GM19193 (cell line): ENCODE results near the gene GFOD1.
A peak's percentile ranks its signal among the peaks of the same experiment; 100 is the strongest.

Experiments used
- POLR2A ChIP-seq: IDR thresholded peaks from 4 replicates; pipeline ENCODE4 v1.6.1; 2011; ENCODE audit not compliant: insufficient read depth, insufficient read length; ENCODE audit errors: extremely low read depth

Gene GFOD1

GRCh38 chr6:13349811-13350506 lies 137.4 kb downstream of the GFOD1 start:
- no peak for TF ChIP-seq POLR2A

GRCh38 chr6:13348334-13349113 lies 138.9 kb downstream of the GFOD1 start:
- no peak for TF ChIP-seq POLR2A

GRCh38 chr6:13346245-13346644 lies 141.2 kb downstream of the GFOD1 start:
- no peak for TF ChIP-seq POLR2A

- TF ChIP-seq POLR2A: no peak
These were observed 144.9 kb downstream of the GFOD1 start for GRCh38 chr6:13342414-13343019.

DNA sequence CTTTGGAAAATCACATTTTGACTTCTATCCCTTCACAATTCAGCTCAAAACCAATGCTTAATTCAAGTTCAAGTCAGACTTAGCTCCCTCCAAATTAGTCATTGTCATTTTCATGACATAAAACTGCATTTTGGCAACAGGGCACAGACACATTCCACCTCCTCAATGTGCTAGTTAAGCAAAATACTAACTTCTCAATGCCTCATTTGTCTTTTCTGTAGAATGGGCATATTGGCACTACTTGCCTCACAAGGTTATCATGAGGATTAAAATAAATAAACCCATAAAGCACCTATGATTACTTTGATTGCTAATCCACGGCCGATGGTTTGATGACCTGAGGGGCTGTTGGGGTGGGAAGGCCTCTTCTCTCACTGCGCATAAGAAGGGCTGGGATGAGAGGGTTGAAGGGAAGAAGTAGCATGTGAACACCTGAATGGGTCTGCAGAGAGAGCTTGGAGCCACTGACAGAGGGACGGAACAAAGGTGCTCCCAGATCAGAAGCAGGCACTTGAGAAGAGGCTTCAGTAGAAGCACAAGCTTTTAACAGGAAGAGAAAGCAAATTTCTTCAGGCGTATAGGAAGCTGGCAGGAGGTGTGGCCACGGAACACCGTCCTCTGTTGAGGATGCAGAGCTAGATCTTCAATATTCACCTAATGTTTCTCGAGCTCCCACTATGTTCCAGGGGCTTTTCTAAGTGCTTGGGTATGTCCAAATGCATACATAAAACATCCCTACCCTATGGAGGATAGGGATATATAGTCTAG lies 147.4 kb downstream of the GFOD1 start:
- TF ChIP-seq POLR2A: no peak

DNA sequence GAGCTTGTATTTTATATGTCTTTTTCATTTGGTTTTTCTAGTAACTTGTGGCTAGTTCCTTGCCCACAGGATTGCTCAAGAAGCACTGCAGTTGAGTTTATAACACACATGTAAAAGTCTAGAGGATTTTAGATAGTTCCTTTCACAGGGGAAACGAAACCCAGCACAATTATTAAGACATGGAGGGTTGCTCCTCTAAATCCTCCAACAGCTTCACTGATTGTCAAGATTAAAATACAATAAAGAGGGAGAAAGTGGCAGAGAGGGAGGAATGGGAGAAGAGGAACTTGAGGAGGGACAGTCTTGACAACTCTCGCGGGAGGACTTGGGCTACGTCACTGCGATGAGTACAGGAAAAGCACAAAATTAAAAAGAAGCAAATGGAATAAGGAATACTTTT lies 149.4 kb downstream of the GFOD1 start:
- TF ChIP-seq POLR2A: no peak

DNA sequence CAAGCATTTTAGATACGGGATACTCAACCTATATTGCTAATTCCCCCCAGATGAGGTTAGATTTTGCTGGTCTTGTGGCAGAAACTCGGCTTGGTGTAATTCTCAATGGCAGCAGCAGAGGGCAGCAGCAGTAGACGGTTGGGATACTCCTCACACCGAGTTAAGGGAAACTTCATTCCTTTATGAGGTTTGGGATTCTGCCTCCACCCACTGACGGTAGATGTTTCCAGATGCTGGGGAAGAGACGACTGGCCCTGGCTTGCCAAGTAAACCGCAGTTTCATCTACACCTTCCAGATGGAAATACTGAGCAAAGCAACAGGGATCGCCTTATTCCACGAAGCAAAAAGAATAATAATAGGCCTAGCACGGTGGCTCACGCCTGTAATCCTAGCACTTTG lies 150.8 kb downstream of the GFOD1 start:
- TF ChIP-seq POLR2A: no peak

- no peak for TF ChIP-seq POLR2A
These were observed 152.4 kb downstream of the GFOD1 start for GRCh38 chr6:13334953-13335352.

GRCh38 chr6:13332349-13332706 lies 155.1 kb downstream of the GFOD1 start:
- no peak for TF ChIP-seq POLR2A

- no peak for TF ChIP-seq POLR2A
These were observed 155.7 kb downstream of the GFOD1 start for GRCh38 chr6:13331516-13332348.

GRCh38 chr6:13328875-13329183 lies 158.6 kb downstream of the GFOD1 start:
- no peak for TF ChIP-seq POLR2A

DNA sequence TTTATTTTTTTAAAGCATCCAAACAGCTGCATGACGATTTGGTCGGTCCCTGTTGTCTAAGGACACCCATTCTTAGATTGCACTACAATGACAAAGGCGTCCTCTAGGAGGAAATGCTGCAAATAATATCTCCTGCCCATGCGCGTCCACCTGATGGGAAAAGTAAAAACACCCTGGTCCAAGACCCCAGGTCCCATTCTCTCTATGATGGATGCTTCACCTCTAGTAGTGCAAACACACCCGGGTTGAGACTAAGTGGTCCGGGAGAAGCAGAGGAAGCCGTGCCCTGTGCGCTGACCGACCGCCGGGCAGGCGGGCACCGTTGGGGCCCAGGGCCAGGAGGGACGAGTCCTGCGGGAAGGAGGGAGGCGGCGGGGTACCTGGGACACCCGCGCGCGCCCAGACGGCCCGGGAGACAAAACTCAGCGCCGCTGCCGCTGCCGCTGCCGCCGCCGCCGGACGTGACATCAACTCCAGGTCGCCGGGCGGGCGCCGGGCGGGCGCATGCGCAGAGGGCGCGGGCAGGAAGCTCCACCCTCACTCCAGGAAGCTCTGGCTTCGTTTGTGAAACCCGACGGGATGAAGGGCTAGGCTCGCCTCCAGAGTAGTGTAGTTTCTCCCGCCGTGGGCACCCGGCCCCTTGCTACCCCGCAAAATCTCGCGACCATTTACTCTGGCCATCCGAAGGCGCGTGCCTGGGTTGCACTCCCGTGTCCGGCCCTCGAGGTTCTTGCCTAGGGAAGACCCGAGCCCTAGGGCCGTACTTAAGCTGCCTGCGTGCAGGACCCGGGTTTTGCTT lies 159.1 kb downstream of the GFOD1 start, which contains the start of gene TBC1D7:
TSS of gene TBC1D7 (minus strand) at position 462 of the 799 bp plus-strand sequence. CDS start 1,639 bp downstream, outside the sequence.
- TF ChIP-seq POLR2A: peak; percentile 92

GRCh38 chr6:13327691-13328075 lies 159.7 kb downstream of the GFOD1 start:
- TF ChIP-seq POLR2A: no peak

GRCh38 chr6:13319891-13320564 lies 167.4 kb downstream of the GFOD1 start:
- no peak for TF ChIP-seq POLR2A

GRCh38 chr6:13318821-13319220 lies 168.6 kb downstream of the GFOD1 start:
- TF ChIP-seq POLR2A: no peak
